HepG2 (cell line): ENCODE data around the gene LRRC45. TPM values are rescaled to one million over a fixed set of nuclear protein-coding genes. Genes with fewer than 3 reads are reported as not detected.
A peak's percentile ranks its signal among the peaks of the same experiment; 100 is the strongest.

Experiments used
- CBX5 ChIP-seq: sonication (generic); formaldehyde crosslinking; IDR thresholded peaks from 2 replicates; pipeline ENCODE4 v1.4.0; 2020; ENCODE audit warnings: missing genetic modification reagents, borderline replicate concordance
- CENPBD1 ChIP-seq: sonication (generic); formaldehyde crosslinking; IDR thresholded peaks from 2 replicates; pipeline ENCODE4 v1.8.0; 2022; ENCODE audit warnings: missing genetic modification reagents, low read depth, mild to moderate bottlenecking, borderline replicate concordance
- HCFC1 ChIP-seq: fragments of 150-350 bp; IDR thresholded peaks from 2 replicates; pipeline ENCODE4 v1.6.1; 2014; ENCODE audit warnings: low read depth, low read length
- SP5 ChIP-seq: IDR thresholded peaks from 2 replicates; pipeline ENCODE4 v1.6.1; 2016; ENCODE audit warnings: low read depth, borderline replicate concordance
- TARDBP ChIP-seq: sonication (generic); formaldehyde crosslinking; IDR thresholded peaks from 2 replicates; pipeline ENCODE4 v1.8.0; 2022; ENCODE audit warnings: mild to moderate bottlenecking, missing genetic modification reagents
- TGIF2 ChIP-seq: IDR thresholded peaks from 2 replicates; pipeline ENCODE4 v1.6.1; 2016; ENCODE audit warnings: control low read depth, missing compliant biosample characterization
- ZBTB21 ChIP-seq: sonication (generic); formaldehyde crosslinking; IDR thresholded peaks from 2 replicates; pipeline ENCODE4 v1.4.0; 2020; ENCODE audit warnings: missing genetic modification reagents
- ZHX1 ChIP-seq: sonication (generic); formaldehyde crosslinking; IDR thresholded peaks from 2 replicates; pipeline ENCODE4 v1.8.1; 2022; ENCODE audit warnings: low read depth, mild to moderate bottlenecking, missing genetic modification reagents
- ZNF280B ChIP-seq: sonication (generic); formaldehyde crosslinking; IDR thresholded peaks from 2 replicates; pipeline ENCODE4 v1.5.0; 2020; ENCODE audit warnings: missing genetic modification reagents, mild to moderate bottlenecking, borderline replicate concordance
- ZNF850 ChIP-seq: sonication (generic); formaldehyde crosslinking; conservative IDR thresholded peaks from 2 replicates; pipeline ENCODE4 v1.9.0; 2021; ENCODE audit warnings: mild to moderate bottlenecking, missing genetic modification reagents
- polyA plus RNA-seq, 8 experiments: library from polyadenylated mRNA; depleted of rRNA in 3 of 8; stranded (reverse) in 7 of 8; unstranded in 1 of 8; fragments of >200 nt; fragmentation: Illumina TruSeq in 4 of 8; extraction: Trizol in 4 of 8; gene quantifications; 2 replicates each; pipeline versions ENCODE4 v1.2.1 to v1.2.3, GENCODE V29; 2011 to 2016; ENCODE audit warnings: low read depth in 4 of 8, missing spikeins in 1 of 8, mixed read lengths in 1 of 8; ENCODE audit not compliant: insufficient read depth in 1 of 8
- total RNA-seq, 5 experiments: library from RNA; depleted of rRNA; stranded (reverse); fragments of >200 nt; fragmentation: Illumina TruSeq; extraction: Trizol; gene quantifications; 2 replicates each; pipeline ENCODE4 v1.2.3, GENCODE V29; 2016; ENCODE audit warnings: low read depth in 1 of 5
- TF ChIP-seq, protein P1 (sequence below), 2 experiments: sonication (generic) in 1 of 2; formaldehyde crosslinking in 1 of 2; IDR thresholded peaks; 2 replicates each; pipeline versions ENCODE4 v1.4.0 to v1.6.1; 2016 to 2020; ENCODE audit warnings: borderline replicate concordance in 1 of 2, low read depth in 1 of 2, mild to moderate bottlenecking in 1 of 2, missing genetic modification reagents in 1 of 2

Gene LRRC45
- total and polyA plus RNA-seq, 2 of the 13 experiments (the other 11 are each of a cell fraction or from before 2014, with no cell fraction given) = 11.6 to 48.1 TPM

DNA sequence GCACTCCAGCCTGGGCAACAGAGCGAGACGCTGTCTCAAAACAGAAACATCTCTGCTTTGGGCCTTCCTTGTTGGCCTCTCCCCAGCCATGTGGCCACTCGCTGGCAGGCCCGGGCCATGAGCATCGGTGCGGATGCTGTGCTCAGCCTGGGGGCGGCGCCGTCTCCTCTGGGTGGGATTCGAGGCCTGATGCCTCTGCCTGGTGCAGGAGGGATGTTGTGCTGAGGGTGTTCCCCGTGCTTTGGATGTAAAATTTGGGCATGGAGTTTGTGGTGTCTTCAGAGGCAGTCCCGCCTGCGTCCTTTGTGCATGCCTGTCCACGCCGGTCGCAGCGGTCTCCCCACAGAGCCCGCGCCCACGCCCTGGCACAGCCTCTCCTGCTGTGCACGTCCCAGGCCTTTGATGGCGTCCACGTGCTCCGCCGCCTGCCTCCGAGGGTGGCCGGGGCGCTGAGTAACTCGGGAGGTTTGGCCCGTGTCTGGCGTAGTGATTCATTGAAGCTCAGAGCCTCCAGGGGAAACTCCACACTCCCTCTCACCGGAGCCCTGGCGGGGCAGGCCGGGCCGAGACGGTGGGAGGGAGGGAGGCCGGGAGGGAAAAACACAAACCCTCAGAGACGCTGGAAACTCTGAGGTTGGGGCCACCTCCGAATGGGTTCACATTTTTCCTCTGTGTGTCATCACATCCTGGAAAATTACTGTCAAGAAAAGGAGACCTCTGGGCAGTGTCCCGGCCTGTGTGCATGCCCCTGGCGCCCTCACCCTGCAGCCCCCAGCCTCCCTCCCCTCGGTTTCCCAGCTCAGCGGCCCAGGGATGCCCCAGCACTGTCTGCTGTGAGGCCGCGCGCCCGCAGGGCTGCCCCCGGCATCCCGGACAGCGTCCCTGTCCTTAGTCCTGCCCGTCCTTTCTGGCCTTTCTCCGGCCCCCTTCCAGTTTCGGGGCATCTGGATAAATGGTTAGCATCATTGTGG lies 19.4 kb upstream of the LRRC45 start (continued):
- TF ChIP-seq ZNF280B (peak; percentile 70; the same call in 1 of the 2 replicates), TARDBP (no peak; the same call in 1 of the 2 replicates), CBX5 (peak; percentile 87; the same call in 1 of the 2 replicates), ZBTB21 (CRISPR knock-in tag) (peak; percentile 68), HCFC1 (no peak), TGIF2 (0 out of 2 replicates have a peak, but pooled peaks have one; percentile 16), CENPBD1 (CRISPR knock-in tag) (no peak; the same call in 1 of the 2 replicates), ZHX1 (no peak; the same call in 1 of the 2 replicates), ZNF850 (CRISPR knock-in tag) (no peak), SP5 (CRISPR knock-in tag) (peak; percentile 45; the same call in 1 of the 2 replicates)
- TF ChIP-seq, protein P1, sequence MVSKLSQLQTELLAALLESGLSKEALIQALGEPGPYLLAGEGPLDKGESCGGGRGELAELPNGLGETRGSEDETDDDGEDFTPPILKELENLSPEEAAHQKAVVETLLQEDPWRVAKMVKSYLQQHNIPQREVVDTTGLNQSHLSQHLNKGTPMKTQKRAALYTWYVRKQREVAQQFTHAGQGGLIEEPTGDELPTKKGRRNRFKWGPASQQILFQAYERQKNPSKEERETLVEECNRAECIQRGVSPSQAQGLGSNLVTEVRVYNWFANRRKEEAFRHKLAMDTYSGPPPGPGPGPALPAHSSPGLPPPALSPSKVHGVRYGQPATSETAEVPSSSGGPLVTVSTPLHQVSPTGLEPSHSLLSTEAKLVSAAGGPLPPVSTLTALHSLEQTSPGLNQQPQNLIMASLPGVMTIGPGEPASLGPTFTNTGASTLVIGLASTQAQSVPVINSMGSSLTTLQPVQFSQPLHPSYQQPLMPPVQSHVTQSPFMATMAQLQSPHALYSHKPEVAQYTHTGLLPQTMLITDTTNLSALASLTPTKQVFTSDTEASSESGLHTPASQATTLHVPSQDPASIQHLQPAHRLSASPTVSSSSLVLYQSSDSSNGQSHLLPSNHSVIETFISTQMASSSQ (IDR thresholded peaks at IDR 0.05; ENCODE audit: low read depth) = no peak
- TF ChIP-seq, protein P1 (CRISPR knock-in tag; IDR thresholded peaks at IDR 0.05; ENCODE audit: borderline replicate concordance) = peak; percentile 76; the same call in 1 of the 2 replicates
